ENCODE measurements around the gene NRN1. TPM values are rescaled to one million over a fixed set of nuclear protein-coding genes. Genes with fewer than 3 reads are reported as not detected.

Gene NRN1
- total RNA-seq, 2 experiments from 2014 or later: 1.00 to 1.3 TPM

DNA sequence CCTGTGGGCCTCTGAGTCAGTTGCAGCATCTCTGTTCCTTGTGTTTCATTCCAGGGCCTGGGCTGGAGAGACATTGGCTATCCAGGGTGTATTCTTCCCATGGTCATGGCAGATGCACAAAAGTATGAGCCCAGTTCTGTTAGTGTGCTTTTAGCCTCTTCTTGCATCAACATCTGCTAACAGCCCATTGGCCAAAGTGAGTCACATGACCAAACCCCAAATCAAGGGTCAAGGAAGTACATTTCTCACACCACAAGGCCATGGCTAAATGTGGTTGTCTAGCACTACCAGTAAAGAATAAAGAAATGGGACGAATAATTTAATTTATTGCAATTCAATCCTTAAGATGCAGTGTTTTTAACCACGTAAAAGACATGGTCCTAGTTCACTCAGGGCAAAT, 43.9 kb downstream of the NRN1 start:
- Mint-ChIP-seq H3K4me1 (ENCODE audit: low read depth) (peaks cover 1% of the 10 kb centered on the region), H3K4me3 (no peak overlapping the region), H3K27ac (no peak overlapping the region), H3K9me3 (no peaks in the 10 kb centered on the region), H3K27me3 (no peaks in the 10 kb centered on the region), H3K36me3 (no peaks in the 10 kb centered on the region)
- intact Hi-C loops (cut with micrococcal nuclease): no loop called here
- POLR2A ChIA-PET: no interaction called here
- no peak for DNase-seq
- CTCF ChIA-PET: interaction anchor here (0.9 kb wide), 1 partner anchor 11 kb away, joined by 3 read pairs; no protein-coding TSS in a partner anchor

DNA sequence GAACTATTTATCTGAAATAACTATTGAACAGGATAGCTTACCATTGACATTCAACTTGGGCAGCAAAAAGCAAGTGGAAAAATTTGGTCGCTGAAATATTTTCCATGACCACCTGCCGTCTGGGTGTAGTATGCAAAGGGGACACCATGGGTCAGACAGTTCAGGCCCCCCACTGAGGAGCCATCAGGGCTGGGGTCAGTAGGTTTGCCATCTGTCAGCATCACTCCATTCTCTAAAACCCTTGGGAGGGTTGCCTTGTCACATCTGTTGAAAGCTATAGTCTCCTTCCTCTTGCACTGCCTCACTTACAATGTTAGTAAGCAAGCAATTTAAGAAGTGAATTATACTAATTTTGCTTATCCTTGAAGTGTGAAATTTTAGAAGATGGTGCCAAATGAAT, 44.9 kb downstream of the NRN1 start:
- no peaks in the 10 kb centered on the region for H3K9me3 Mint-ChIP-seq
- H3K36me3 Mint-ChIP-seq: no peaks in the 10 kb centered on the region
- no peak for DNase-seq
- intact Hi-C loops (cut with micrococcal nuclease): no loop called here
- H3K27ac Mint-ChIP-seq: no peak overlapping the region
- ChIA-PET POLR2A (no interaction called here), CTCF (interaction anchor here (0.9 kb wide), 1 partner anchor 10 kb away, joined by 3 read pairs; no protein-coding TSS in a partner anchor)
- no peak overlapping the region for H3K4me3 Mint-ChIP-seq
- no peaks in the 10 kb centered on the region for H3K27me3 Mint-ChIP-seq
- H3K4me1 Mint-ChIP-seq (ENCODE audit: low read depth): no peaks in the 10 kb centered on the region

DNA sequence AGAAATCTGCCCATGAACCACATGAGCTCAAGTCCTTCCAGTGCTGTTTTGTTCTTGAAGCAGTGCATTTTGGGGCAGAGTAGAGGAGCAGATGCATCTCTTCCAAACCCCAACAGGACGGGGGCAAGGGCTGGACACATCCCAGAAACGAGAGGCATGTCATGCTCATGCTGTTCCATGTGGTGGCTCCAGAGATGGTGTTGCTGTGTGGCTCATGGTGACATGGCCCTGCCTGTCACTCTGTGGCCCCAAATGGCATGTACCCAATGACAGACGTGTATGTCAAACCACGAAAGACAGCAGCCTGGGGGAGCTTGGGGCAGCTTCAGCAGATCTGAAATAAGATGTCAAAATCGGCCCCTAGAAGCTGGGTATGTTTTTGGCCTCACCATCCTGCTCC, 46.3 kb downstream of the NRN1 start:
- Mint-ChIP-seq H3K9me3 (no peaks in the 10 kb centered on the region), H3K27ac (no peak overlapping the region), H3K4me1 (ENCODE audit: low read depth) (no peaks in the 10 kb centered on the region), H3K4me3 (no peak overlapping the region), H3K36me3 (no peaks in the 10 kb centered on the region), H3K27me3 (no peaks in the 10 kb centered on the region)
- ChIA-PET CTCF (interaction anchor here (0.6 to 0.7 kb wide), 2 partner anchors 20 to 817 kb away, joined by 3 read pairs; no protein-coding TSS in a partner anchor), POLR2A (no interaction called here)
- no peak for DNase-seq
- intact Hi-C loops (cut with micrococcal nuclease): no loop called here

DNA sequence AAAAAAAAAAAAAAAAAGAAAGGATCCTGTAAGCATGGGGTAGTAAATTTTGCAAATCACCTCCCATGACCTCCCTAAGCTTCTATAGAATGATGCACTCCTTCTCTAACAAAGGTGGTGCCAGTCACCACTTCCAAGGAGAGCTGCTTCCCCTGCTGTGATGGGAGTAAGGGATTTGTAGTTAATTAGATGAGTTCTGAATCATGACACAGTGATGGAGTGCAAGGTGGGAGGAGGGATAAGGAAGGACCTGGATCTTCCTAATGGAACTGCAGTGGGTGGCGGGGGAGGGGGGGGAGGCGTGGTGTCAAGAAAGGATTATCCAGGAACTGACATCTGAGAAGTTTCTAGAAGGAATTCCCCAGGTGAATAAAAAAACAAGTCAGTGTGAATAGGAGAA, 47.8 kb downstream of the NRN1 start:
- Mint-ChIP-seq H3K9me3 (no peaks in the 10 kb centered on the region), H3K4me1 (ENCODE audit: low read depth) (no peaks in the 10 kb centered on the region), H3K27me3 (peaks cover 2% of the 10 kb centered on the region), H3K27ac (no peak overlapping the region), H3K4me3 (no peak overlapping the region), H3K36me3 (no peaks in the 10 kb centered on the region)
- CTCF ChIA-PET: no interaction called here
- POLR2A ChIA-PET: no interaction called here
- intact Hi-C loops (cut with micrococcal nuclease): no loop called here
- no peak for DNase-seq

DNA sequence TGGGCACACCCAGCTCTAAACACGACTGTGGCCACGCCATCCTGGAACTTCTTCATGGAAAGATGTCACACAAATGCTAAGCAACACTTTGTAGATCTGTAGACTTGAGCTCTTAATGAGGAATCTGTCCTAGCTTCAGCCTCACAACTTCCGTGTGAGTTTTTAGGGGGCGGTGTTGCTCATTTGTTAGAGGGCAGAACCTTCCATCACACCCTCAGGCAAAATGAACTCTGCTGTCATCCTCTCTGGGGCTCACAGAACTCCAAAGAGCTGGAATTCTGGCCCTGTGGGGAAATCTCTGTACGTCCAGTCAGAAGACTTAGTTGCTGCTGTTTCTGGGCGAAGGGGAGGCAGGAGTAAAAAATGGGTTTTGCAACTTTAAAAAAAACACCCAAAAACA, 49.8 kb downstream of the NRN1 start:
- intact Hi-C loops (cut with micrococcal nuclease): no loop called here
- H3K4me1 Mint-ChIP-seq (ENCODE audit: low read depth): no peaks in the 10 kb centered on the region
- H3K27ac Mint-ChIP-seq: no peak overlapping the region
- POLR2A ChIA-PET: no interaction called here
- CTCF ChIA-PET: no interaction called here
- no peaks in the 10 kb centered on the region for H3K36me3 Mint-ChIP-seq
- H3K4me3 Mint-ChIP-seq: no peak overlapping the region
- no peak for DNase-seq
- H3K27me3 Mint-ChIP-seq: peaks cover 2% of the 10 kb centered on the region
- H3K9me3 Mint-ChIP-seq: no peaks in the 10 kb centered on the region

DNA sequence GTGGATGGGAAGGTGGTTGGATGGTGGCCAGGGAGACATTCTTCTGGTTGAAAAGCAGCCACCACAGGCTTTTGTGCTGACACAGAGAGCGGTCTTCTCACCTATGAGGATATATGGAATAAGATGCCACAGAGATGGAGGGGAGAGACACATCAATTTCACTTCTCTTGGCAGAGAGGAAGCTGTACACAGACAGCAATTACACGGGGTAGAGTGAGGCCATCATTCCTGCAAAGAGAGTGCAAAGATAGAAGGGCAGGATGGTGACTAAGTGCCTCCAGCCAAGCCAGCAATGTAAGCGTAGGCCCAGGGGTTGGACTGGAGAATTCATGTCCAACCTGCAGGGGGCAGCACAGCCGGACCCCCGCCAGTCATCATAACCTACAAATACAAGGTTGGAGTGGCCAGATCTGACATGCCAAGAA, 56.4 kb downstream of the NRN1 start:
- Mint-ChIP-seq H3K36me3 (no peaks in the 10 kb centered on the region), H3K4me1 (ENCODE audit: low read depth) (no peaks in the 10 kb centered on the region), H3K9me3 (no peaks in the 10 kb centered on the region), H3K27me3 (peaks cover 5% of the 10 kb centered on the region), H3K4me3 (no peak overlapping the region), H3K27ac (no peak overlapping the region)
- ChIA-PET POLR2A (no interaction called here), CTCF (no interaction called here)
- intact Hi-C loops (cut with micrococcal nuclease): no loop called here
- peak; percentile 50 for DNase-seq
